Measurements from ENCODE around the gene PLA2G2F. TPM values are rescaled to one million over a fixed set of nuclear protein-coding genes. Genes with fewer than 3 reads are reported as not detected.

Gene PLA2G2F
- total RNA-seq, 1 donor from 2014 or later = not detected

- Histone ChIP-seq H3K9me3 (peaks cover 30% of the 10 kb centered on the region), H3K4me1 (peaks cover 14% of the 10 kb centered on the region), H3K27ac (no peak overlapping the region), H3K27me3 (ENCODE audit: low read depth) (no peaks in the 10 kb centered on the region), H3K36me3 (no peaks in the 10 kb centered on the region), H3K4me3 (no peak overlapping the region)
- DNase-seq (no peak), ATAC-seq (no peak)
- no peak for TF ChIP-seq CTCF (IDR thresholded peaks at IDR 0.05)
- intact Hi-C loops (cut with DNase I) = no loop called here
Measured at GRCh38 chr1:20158358-20159070, 19.4 kb downstream of the PLA2G2F start.

GRCh38 chr1:20160034-20160433 is 20.9 kb downstream of the PLA2G2F start:
- Histone ChIP-seq H3K27me3 (ENCODE audit: low read depth) (no peaks in the 10 kb centered on the region), H3K36me3 (no peaks in the 10 kb centered on the region), H3K9me3 (peaks cover 30% of the 10 kb centered on the region), H3K4me3 (no peak overlapping the region), H3K27ac (no peak overlapping the region), H3K4me1 (peaks cover 10% of the 10 kb centered on the region)
- DNase-seq (no peak), ATAC-seq (no peak)
- no peak for TF ChIP-seq CTCF (IDR thresholded peaks at IDR 0.05)
- intact Hi-C loops (cut with DNase I) = no loop called here

- TF ChIP-seq CTCF (IDR thresholded peaks at IDR 0.05) = no peak
- H3K4me3 ChIP-seq = no peak overlapping the region
- H3K36me3 ChIP-seq = no peaks in the 10 kb centered on the region
- H3K9me3 ChIP-seq = peaks cover 18% of the 10 kb centered on the region
- peak overlapping the region; percentile 18 for H3K27ac ChIP-seq
- DNase-seq = no peak
- ATAC-seq = peak in 1 of 2 donors; percentile 44
- intact Hi-C loops (cut with DNase I) = no loop called here
- H3K4me1 ChIP-seq = peaks cover 7% of the 10 kb centered on the region
- H3K27me3 ChIP-seq (ENCODE audit: low read depth) = peaks cover 3% of the 10 kb centered on the region
Measured at GRCh38 chr1:20164694-20165202, 25.6 kb downstream of the PLA2G2F start.

GRCh38 chr1:20165522-20165951 is 26.4 kb downstream of the PLA2G2F start:
- ATAC-seq (peak; percentile 20 to 31), DNase-seq (no peak)
- peak; percentile 10 for TF ChIP-seq CTCF (IDR thresholded peaks at IDR 0.05)
- H3K36me3 ChIP-seq = no peaks in the 10 kb centered on the region
- no peak overlapping the region for H3K27ac ChIP-seq
- H3K27me3 ChIP-seq (ENCODE audit: low read depth) = peaks cover 3% of the 10 kb centered on the region
- peaks cover 7% of the 10 kb centered on the region for H3K4me1 ChIP-seq
- intact Hi-C loops (cut with DNase I) = no loop called here
- no peak overlapping the region for H3K4me3 ChIP-seq
- peaks cover 10% of the 10 kb centered on the region for H3K9me3 ChIP-seq

GRCh38 chr1:20166051-20166450 is 26.9 kb downstream of the PLA2G2F start:
- peaks cover 5% of the 10 kb centered on the region for H3K9me3 ChIP-seq

More at GRCh38 chr1:20166051-20166450, 26.9 kb downstream of the PLA2G2F start:
- DNase-seq (no peak), ATAC-seq (peak in 1 of 2 donors; percentile 9)
- no peak for TF ChIP-seq CTCF (IDR thresholded peaks at IDR 0.05)
- intact Hi-C loops (cut with DNase I) = no loop called here
- Histone ChIP-seq H3K27me3 (ENCODE audit: low read depth) (peaks cover 3% of the 10 kb centered on the region), H3K4me1 (peaks cover 8% of the 10 kb centered on the region), H3K27ac (no peak overlapping the region), H3K36me3 (no peaks in the 10 kb centered on the region), H3K4me3 (no peak overlapping the region)

Measured in lower lobe of right lung (tissue), 2 donors.